ENCODE results near the gene PCNX2. TPM values are rescaled to one million over a fixed set of nuclear protein-coding genes. Genes with fewer than 3 reads are reported as not detected.

The PCNX2 gene
- total RNA-seq, 1 experiment from 2014 or later, result 15.3 TPM

- no peak overlapping the region for H2AFZ ChIP-seq (ENCODE audit: low read depth, low read length, poor library complexity, severe bottlenecking)
- DNase-seq (ENCODE audit: low read depth, low spot score), result no peak
- POLR2A ChIA-PET, result no interaction called here
Measured at GRCh38 chr1:233240829-233241682, 54.5 kb downstream of the PCNX2 start.

More at GRCh38 chr1:233240829-233241682, 54.5 kb downstream of the PCNX2 start:
- intact Hi-C loops (cut with micrococcal nuclease), result loop anchor here (1.0 kb wide), 2 partner anchors 606 to 1375 kb away; no protein-coding TSS in a partner anchor
- H3K36me3 ChIP-seq (ENCODE audit: control insufficient read depth in 1 of 2, insufficient read depth in 2 of 2, low read length in 2 of 2), result no peaks in the 10 kb centered on the region
- TF ChIP-seq CTCF (IDR thresholded peaks at IDR 0.05 in 2 of 3, conservative IDR thresholded peaks at IDR 0.05 in 1 of 3; ENCODE audit: borderline replicate concordance in 1 of 3, insufficient read depth in 1 of 3, low read depth in 2 of 3, low read length in 2 of 3) (peak; percentile 62 to 75 (median 65); a peak in 5 of 6 replicates), CBX3 (IDR thresholded peaks at IDR 0.05; ENCODE audit: low read depth) (no peak), RAD21 (IDR thresholded peaks at IDR 0.05; ENCODE audit: low read depth) (peak; percentile 84)
- H3K9me3 ChIP-seq (ENCODE audit: control insufficient read depth in 1 of 2, insufficient read depth in 1 of 2, low read depth in 1 of 2, low read length in 2 of 2), result no peaks in the 10 kb centered on the region
- CTCF ChIA-PET, result interaction anchor here (0.8 kb wide), 1 partner anchor 1485 kb away, joined by 3 read pairs; no protein-coding TSS in a partner anchor
- H3K9ac ChIP-seq (ENCODE audit: low read length), result no peak overlapping the region
- H3K27ac ChIP-seq (ENCODE audit: low read depth, low read length), result no peak overlapping the region
- H3K27me3 ChIP-seq (ENCODE audit: insufficient read depth, low read length), result no peaks in the 10 kb centered on the region
- BruUV-seq (replicated peaks), result no TSS peak
- H4K20me1 ChIP-seq (ENCODE audit: insufficient read depth), result no peaks in the 10 kb centered on the region
- no peaks in the 10 kb centered on the region for H3K79me2 ChIP-seq (ENCODE audit: insufficient read depth, low read length)
- H3K4me3 ChIP-seq (replicated peaks in 1 of 2; ENCODE audit: low read depth in 1 of 2, low read length in 2 of 2), result no peak overlapping the region
- RAD21 ChIA-PET (ENCODE audit: low non-redundant PET in 1 of 2, low total read pairs in 2 of 2, uncharacterized antibody in 2 of 2, unreplicated experiment in 2 of 2), result interaction anchor here in 1 of 2 experiments (0.6 kb wide), 1 partner anchor 119 kb away, joined by 3 read pairs; no protein-coding TSS in a partner anchor
- no peak overlapping the region for H3K4me2 ChIP-seq (ENCODE audit: low read length)
- no peaks in the 10 kb centered on the region for H3K9me2 ChIP-seq (ENCODE audit: insufficient read depth)
- peak; percentile 75 for ATAC-seq
- H3K4me1 ChIP-seq (ENCODE audit: control insufficient read depth in 1 of 2, insufficient read depth in 2 of 2, low read length in 2 of 2), result peaks cover 3 to 12% of the 10 kb centered on the region in 2 experiments; a peak in 1 of 4 replicates

All from HCT116 (cell line).